Fibroblast of lung (primary cell): ENCODE measurements around the gene C11orf42.

ENCODE experiments used
- EZH2 ChIP-seq: IDR thresholded peaks from 2 replicates; pipeline ENCODE4 v1.5.1; 2012; ENCODE audit warnings: low read length, control low read depth, mild to moderate bottlenecking; ENCODE audit errors: missing control alignments
- TF ChIP-seq, protein P1 (sequence below), 2 donors: IDR thresholded peaks in 1 of 2; conservative IDR thresholded peaks in 1 of 2; 1 replicate in 1 of 2; 2 replicates in 1 of 2; pipeline ENCODE4 v1.5.1; 2011 to 2012; ENCODE audit warnings: low read length in 2 of 2, control low read depth in 1 of 2, inconsistent platforms in 1 of 2, low read depth in 1 of 2, mild to moderate bottlenecking in 1 of 2

DNA sequence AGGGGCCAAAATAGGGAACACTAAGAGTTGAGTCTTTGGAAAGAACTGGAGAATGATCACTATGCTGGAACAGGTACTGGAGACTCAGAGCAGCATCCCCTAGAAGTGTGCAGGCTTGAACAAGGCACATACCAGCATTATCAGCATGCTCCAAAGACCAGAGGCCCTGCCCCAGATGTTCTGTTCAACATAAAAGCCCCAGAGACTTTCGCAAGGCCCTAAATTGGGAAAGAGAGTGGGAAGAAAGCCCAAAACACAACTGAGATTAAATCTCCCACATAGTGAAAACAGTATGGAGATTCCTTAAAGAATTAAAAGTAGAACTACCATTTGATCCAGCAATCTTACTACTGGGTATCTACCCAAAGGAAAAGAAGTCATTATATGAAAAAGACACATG, 42.9 kb downstream of the C11orf42 start:
- TF ChIP-seq, protein P1, sequence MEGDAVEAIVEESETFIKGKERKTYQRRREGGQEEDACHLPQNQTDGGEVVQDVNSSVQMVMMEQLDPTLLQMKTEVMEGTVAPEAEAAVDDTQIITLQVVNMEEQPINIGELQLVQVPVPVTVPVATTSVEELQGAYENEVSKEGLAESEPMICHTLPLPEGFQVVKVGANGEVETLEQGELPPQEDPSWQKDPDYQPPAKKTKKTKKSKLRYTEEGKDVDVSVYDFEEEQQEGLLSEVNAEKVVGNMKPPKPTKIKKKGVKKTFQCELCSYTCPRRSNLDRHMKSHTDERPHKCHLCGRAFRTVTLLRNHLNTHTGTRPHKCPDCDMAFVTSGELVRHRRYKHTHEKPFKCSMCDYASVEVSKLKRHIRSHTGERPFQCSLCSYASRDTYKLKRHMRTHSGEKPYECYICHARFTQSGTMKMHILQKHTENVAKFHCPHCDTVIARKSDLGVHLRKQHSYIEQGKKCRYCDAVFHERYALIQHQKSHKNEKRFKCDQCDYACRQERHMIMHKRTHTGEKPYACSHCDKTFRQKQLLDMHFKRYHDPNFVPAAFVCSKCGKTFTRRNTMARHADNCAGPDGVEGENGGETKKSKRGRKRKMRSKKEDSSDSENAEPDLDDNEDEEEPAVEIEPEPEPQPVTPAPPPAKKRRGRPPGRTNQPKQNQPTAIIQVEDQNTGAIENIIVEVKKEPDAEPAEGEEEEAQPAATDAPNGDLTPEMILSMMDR (conservative IDR thresholded peaks at IDR 0.05 in 1 of 2, IDR thresholded peaks at IDR 0.05 in 1 of 2; ENCODE audit: low read depth in 1 of 2, low read length in 2 of 2): no peak
- TF ChIP-seq EZH2: no peak
